Endodermal cell (in vitro differentiated cells): Measurements from ENCODE around the gene TVP23B. TPM values are rescaled to one million over a fixed set of nuclear protein-coding genes. Genes with fewer than 3 reads are reported as not detected.
A peak's percentile ranks its signal among the peaks of the same experiment; 100 is the strongest.
"Not testable (repeated sequence)": the region's sequence is repeated elsewhere in the genome, so short reads cannot be mapped to it uniquely, and the experiment has no call there.

Experiments used
- DNase-seq: peaks from one replicate; pipeline ENCODE4 v3.0.0-alpha.2; 2017
- H3K27ac ChIP-seq: 2 replicates; pipeline ENCODE4 v1.5.1; 2013; ENCODE audit warnings: mild to moderate bottlenecking, low read depth, low read length, moderate library complexity
- H3K27me3 ChIP-seq: 2 replicates; pipeline ENCODE4 v1.6.1; 2013; ENCODE audit warnings: mild to moderate bottlenecking, low read length, moderate library complexity; ENCODE audit not compliant: insufficient read depth, control insufficient read depth, poor library complexity, severe bottlenecking
- H3K36me3 ChIP-seq: 2 replicates; pipeline ENCODE4 v1.7.0; 2013; ENCODE audit warnings: mild to moderate bottlenecking, low read length, moderate library complexity; ENCODE audit not compliant: control insufficient read depth, insufficient read depth
- H3K4me1 ChIP-seq: one replicate; pipeline ENCODE4 v1.7.0; 2013; ENCODE audit warnings: low read length; ENCODE audit not compliant: control insufficient read depth, insufficient read depth
- H3K4me3 ChIP-seq: 2 replicates; pipeline ENCODE4 v1.5.1; 2013; ENCODE audit warnings: mild to moderate bottlenecking, low read length, moderate library complexity
- H3K9ac ChIP-seq: 2 replicates; pipeline ENCODE4 v1.6.1; 2013; ENCODE audit warnings: mild to moderate bottlenecking, low read length, moderate library complexity; ENCODE audit not compliant: poor library complexity, severe bottlenecking; ENCODE audit errors: extremely low read depth
- H3K9me3 ChIP-seq: 2 replicates; pipeline ENCODE4 v1.6.1; 2013; ENCODE audit warnings: mild to moderate bottlenecking, low read length, moderate library complexity; ENCODE audit not compliant: control insufficient read depth
- H3K27ac Mint-ChIP-seq: 2 replicates; pipeline ENCODE4 v1.8.0; 2020; ENCODE audit warnings: mixed read lengths
- H3K27me3 Mint-ChIP-seq: 2 replicates; pipeline ENCODE4 v1.8.0; 2021; ENCODE audit warnings: mild to moderate bottlenecking, mixed read lengths; ENCODE audit not compliant: insufficient read depth
- H3K36me3 Mint-ChIP-seq: 2 replicates; pipeline ENCODE4 v1.8.0; 2020; ENCODE audit warnings: low read depth, mixed read lengths
- H3K4me1 Mint-ChIP-seq: 2 replicates; pipeline ENCODE4 v1.8.0; 2020; ENCODE audit warnings: mixed read lengths
- H3K4me3 Mint-ChIP-seq: 2 replicates; pipeline ENCODE4 v1.8.0; 2020; ENCODE audit warnings: mild to moderate bottlenecking, moderate library complexity, mixed read lengths
- H3K9me3 Mint-ChIP-seq: 2 replicates; pipeline ENCODE4 v1.8.0; 2020; ENCODE audit warnings: mild to moderate bottlenecking, mixed read lengths
- WGBS, 2 experiments: methylation state at CpG; one replicate each; pipeline versions ENCODE4 v1.1.5 to v1.1.7; 2013; ENCODE audit warnings: missing lambda C conversion rate in 2 of 2, mixed read lengths in 1 of 2; ENCODE audit not compliant: insufficient coverage in 1 of 2, insufficient read length in 1 of 2; 5-methylcytosine and 5-hydroxymethylcytosine counted together
- long read RNA-seq, 4 experiments: library from polyadenylated mRNA in 2 of 4; library from RNA in 1 of 4; library from capped mRNA in 1 of 4; stranded (forward) in 3 of 4; unstranded in 1 of 4; transcript quantifications; one replicate each; pipeline ENCODE4 v2.0.0, GENCODE V29; 2020 to 2021; ENCODE audit warnings: inconsistent platforms in 1 of 4
- polyA plus RNA-seq, 2 experiments: library from polyadenylated mRNA; stranded (reverse); fragments of 50-300 nt; gene quantifications; one replicate each; pipeline ENCODE4 v1.2.3, GENCODE V29; 2013
- total RNA-seq, 2 donors: library from RNA; stranded (reverse); fragmentation: NEBNext Ultra II Directional in 1 of 2; extraction: Animal tissue kit (Norgen Biotek cat#: 25700) in 1 of 2; gene quantifications; 2 replicates in 1 of 2; 3 replicates in 1 of 2; pipeline ENCODE4 v1.2.1, GENCODE V29; 2021

TVP23B gene
- 10 to 100 TPM; 28.1 to 39.7 TPM for total RNA-seq
- 31.4 TPM for polyA plus RNA-seq (2013, experiment 1 of 2)
- polyA plus RNA-seq (2013, experiment 2 of 2), result 29.6 TPM
- long read RNA-seq, experiment 1, partial matches to known transcripts, result 12 of 17 reads
- long read RNA-seq, experiment 1, other reads (novel, unspliced or antisense), result 1 of 17 reads
- long read RNA-seq, experiment 2, transcript TVP23B-202 (7 exons, 2,989 nt), result minor isoform, 10 of 85 reads
- long read RNA-seq, experiment 2, transcript TVP23B-201 (7 exons, 2,064 nt), result major isoform, 56 of 85 reads
- long read RNA-seq, experiment 2, partial matches to known transcripts, result 13 of 85 reads
- long read RNA-seq, experiment 2, other reads (novel, unspliced or antisense), result 3 of 85 reads
- long read RNA-seq, experiment 3, transcript TVP23B-204 (6 exons, 718 nt), result minor isoform, 7 of 191 reads
- long read RNA-seq, experiment 3, transcript TVP23B-201 (7 exons, 2,064 nt), result major isoform, 152 of 191 reads
- long read RNA-seq, experiment 3, partial matches to known transcripts, result 17 of 191 reads
- long read RNA-seq, experiment 3, other reads (novel, unspliced or antisense), result 9 of 191 reads
- long read RNA-seq, experiment 4, transcript TVP23B-204 (6 exons, 718 nt), result minor isoform, 10 of 191 reads
- long read RNA-seq, experiment 4, transcript TVP23B-203 (4 exons, 3,298 nt), result minor isoform, 10 of 191 reads
- long read RNA-seq, experiment 4, transcript TVP23B-201 (7 exons, 2,064 nt), result major isoform, 118 of 191 reads
- long read RNA-seq, experiment 4, partial matches to known transcripts, result 37 of 191 reads
- long read RNA-seq, experiment 4, other reads (novel, unspliced or antisense), result 11 of 191 reads

GRCh38 chr17:18780991-18781718 is at the start of gene TVP23B:
Gene TVP23B, plus strand, starts transcription at chr17:18781183. Its CDS starts 111 bp downstream, at chr17:18781294.
- H3K27ac Mint-ChIP-seq, result peak within 1 kb of the TSS; percentile 87
- peak within 1 kb of the TSS; percentile 80 for H3K9ac ChIP-seq
- not testable (repeated sequence) for H3K9me3 ChIP-seq, H3K36me3 Mint-ChIP-seq, H3K36me3 ChIP-seq, H3K27me3 Mint-ChIP-seq, H3K9me3 Mint-ChIP-seq, H3K27me3 ChIP-seq, H3K4me1 ChIP-seq
- peaks cover 13% of the 10 kb centered on the region for H3K4me1 Mint-ChIP-seq
- WGBS, 2 experiments, result 0% methylated on average over 28 of the region's 56 CpGs; no CpG with 5 or more reads in 1 of the 2 experiments
- peak within 1 kb of the TSS; percentile 73 for H3K4me3 ChIP-seq
- peak within 1 kb of the TSS; percentile 57 for H3K27ac ChIP-seq
- H3K4me3 Mint-ChIP-seq, result peak within 1 kb of the TSS; percentile 66
- DNase-seq, result peak; percentile 100

GRCh38 chr17:18732438-18732837 is 48.5 kb upstream of the TVP23B start:
- H3K36me3 ChIP-seq, H3K4me3 Mint-ChIP-seq, H3K4me1 Mint-ChIP-seq, H3K9me3 ChIP-seq, H3K27ac Mint-ChIP-seq, H3K4me3 ChIP-seq, DNase-seq, H3K9ac ChIP-seq, H3K27me3 Mint-ChIP-seq, H3K9me3 Mint-ChIP-seq, H3K36me3 Mint-ChIP-seq, H3K4me1 ChIP-seq, H3K27ac ChIP-seq, H3K27me3 ChIP-seq: not testable (repeated sequence)
- WGBS, 2 experiments, result 100% methylated on average over 1 of the region's 1 CpG; no CpG with 5 or more reads in 1 of the 2 experiments

GRCh38 chr17:18733350-18733749 is 47.6 kb upstream of the TVP23B start:
- H3K27me3 Mint-ChIP-seq, result not testable (repeated sequence)

GRCh38 chr17:18739616-18740391 is 41.2 kb upstream of the TVP23B start:
- not testable (repeated sequence) for H3K36me3 ChIP-seq, H3K9ac ChIP-seq, H3K4me3 Mint-ChIP-seq, H3K4me3 ChIP-seq, H3K27me3 ChIP-seq, H3K4me1 Mint-ChIP-seq, H3K27ac ChIP-seq, H3K9me3 ChIP-seq, H3K27ac Mint-ChIP-seq, H3K9me3 Mint-ChIP-seq, H3K27me3 Mint-ChIP-seq, DNase-seq, H3K36me3 Mint-ChIP-seq, H3K4me1 ChIP-seq
- 89 to 91% methylated on average over 4 to 7 of the region's 7 CpGs for WGBS, 2 experiments

More at GRCh38 chr17:18733350-18733749, 47.6 kb upstream of the TVP23B start:
- H3K4me1 Mint-ChIP-seq, DNase-seq, H3K36me3 ChIP-seq, H3K27ac ChIP-seq, H3K27me3 ChIP-seq, H3K9ac ChIP-seq, H3K4me3 Mint-ChIP-seq, H3K27ac Mint-ChIP-seq, H3K9me3 ChIP-seq, H3K4me1 ChIP-seq, H3K36me3 Mint-ChIP-seq, H3K4me3 ChIP-seq, H3K9me3 Mint-ChIP-seq: not testable (repeated sequence)
- 92 to 100% methylated on average over 1 to 4 of the region's 4 CpGs for WGBS, 2 experiments

- not testable (repeated sequence) for H3K9me3 ChIP-seq, H3K9ac ChIP-seq, H3K4me3 Mint-ChIP-seq, H3K4me3 ChIP-seq, H3K4me1 ChIP-seq, H3K27me3 Mint-ChIP-seq, H3K36me3 Mint-ChIP-seq, H3K27me3 ChIP-seq, H3K27ac Mint-ChIP-seq, DNase-seq, H3K36me3 ChIP-seq, H3K27ac ChIP-seq, H3K9me3 Mint-ChIP-seq, H3K4me1 Mint-ChIP-seq
- 93 to 94% methylated on average over 2 of the region's 6 CpGs for WGBS, 2 experiments
Observed at GRCh38 chr17:18741228-18741627, 39.8 kb upstream of the TVP23B start.

GRCh38 chr17:18743699-18744421 is 37.1 kb upstream of the TVP23B start, which contains the start of gene FBXW10:
Gene FBXW10, plus strand, starts transcription at chr17:18744054. Its CDS starts 191 bp downstream, at chr17:18744245.
- not testable (repeated sequence) for H3K36me3 Mint-ChIP-seq, H3K9me3 Mint-ChIP-seq, H3K9me3 ChIP-seq, H3K27ac Mint-ChIP-seq, H3K9ac ChIP-seq, H3K4me1 Mint-ChIP-seq, H3K36me3 ChIP-seq, H3K27me3 ChIP-seq, H3K4me3 Mint-ChIP-seq, H3K4me3 ChIP-seq, DNase-seq, H3K4me1 ChIP-seq, H3K27me3 Mint-ChIP-seq, H3K27ac ChIP-seq
- 84% methylated on average over 5 of the region's 10 CpGs; no CpG with 5 or more reads in 1 of the 2 experiments for WGBS, 2 experiments
